ENCODE measurements around the gene TUBA1C. TPM values are rescaled to one million over a fixed set of nuclear protein-coding genes. Genes with fewer than 3 reads are reported as not detected.

The TUBA1C gene
- total and polyA plus RNA-seq, 2 of the 4 experiments (the other 2 are of a cell fraction): 1,420 to 2,555 TPM

GRCh38 chr12:49261721-49262120, 3.2 kb upstream of the TUBA1C start:
- no CpG with 5 or more reads among the region's 2 CpGs for WGBS, 2 experiments (ENCODE audit: extremely low coverage in 2 of 2, insufficient read length in 1 of 2)
- no peaks in the 10 kb centered on the region for H3K27me3 ChIP-seq (ENCODE audit: control insufficient read depth, insufficient read depth, low read length)
- no peak overlapping the region for H3K4me3 ChIP-seq (ENCODE audit: insufficient read depth, low read depth, low read length)
- H2AFZ ChIP-seq (replicated peaks; ENCODE audit: low read length, poor library complexity): no peak overlapping the region
- H3K4me2 ChIP-seq (ENCODE audit: low read depth, low read length): peak overlapping the region; percentile 41; the same call in 1 of the 2 replicates
- H3K56ac ChIP-seq (ENCODE audit: extremely low read depth, insufficient read depth, low read length): no peak overlapping the region
- 0 out of 2 replicates have a peak overlapping the region, but pooled peaks have one; percentile 15 for H4K5ac ChIP-seq (ENCODE audit: low read depth, low read length)
- H3K9me3 ChIP-seq (ENCODE audit: control insufficient read depth, insufficient read depth, low read length): no peaks in the 10 kb centered on the region
- DNase-seq: peak; percentile 83
- peaks cover 20% of the 10 kb centered on the region; the same call in 1 of the 2 replicates for H3K9me1 ChIP-seq (ENCODE audit: insufficient read depth, low read length)
- TF ChIP-seq POLR2A (IDR thresholded peaks at IDR 0.05; ENCODE audit: low read depth, low read length) (no peak), RCOR1 (IDR thresholded peaks at IDR 0.05; ENCODE audit: insufficient replicate concordance, low read length) (no peak), CEBPB (IDR thresholded peaks at IDR 0.05; ENCODE audit: low read depth, low read length) (no peak), FOS (IDR thresholded peaks at IDR 0.05; ENCODE audit: low read depth, low read length) (no peak), MXI1 (IDR thresholded peaks at IDR 0.05; ENCODE audit: borderline replicate concordance, low read depth, low read length) (no peak), NFE2L2 (IDR thresholded peaks at IDR 0.05; ENCODE audit: low read depth, low read length) (no peak), RAD21 (IDR thresholded peaks at IDR 0.05; ENCODE audit: low read length) (no peak), ELK1 (IDR thresholded peaks at IDR 0.05; ENCODE audit: borderline replicate concordance, low read depth, low read length) (no peak), MAZ (IDR thresholded peaks at IDR 0.05; ENCODE audit: borderline replicate concordance, low read depth, low read length) (no peak), USF2 (IDR thresholded peaks at IDR 0.05; ENCODE audit: low read depth, low read length) (no peak), CHD1 (IDR thresholded peaks at IDR 0.05; ENCODE audit: low read depth, low read length) (no peak), SMC3 (IDR thresholded peaks at IDR 0.05; ENCODE audit: low read depth, low read length) (no peak)
- H4K91ac ChIP-seq (ENCODE audit: insufficient read depth, low read depth, low read length): no peak overlapping the region
- CTCF ChIA-PET: interaction anchor here (0.6 kb wide), 1 partner anchor 195 kb away, joined by 3 read pairs; no protein-coding TSS in a partner anchor
- dilution Hi-C loops (cut with HindIII; ENCODE audit: low sequenced_read_pairs, unreplicated experiment) (no loop called here), in situ Hi-C loops (cut with MboI; ENCODE audit: low sequenced_read_pairs) (no loop called here), intact Hi-C loops (cut with micrococcal nuclease) (loop anchor here (10.0 kb wide), 1 partner anchor 127 kb away; the partner anchor contains the start of gene TUBA1B)
- H2AK5ac ChIP-seq (ENCODE audit: low read depth, low read length): peak overlapping the region; percentile 40
- peak overlapping the region; percentile 93 for H2BK5ac ChIP-seq (ENCODE audit: low read depth, low read length, poor library complexity, severe bottlenecking)
- H3K9ac ChIP-seq (ENCODE audit: low read depth, low read length): no peak overlapping the region
- no peak overlapping the region for H2BK20ac ChIP-seq (ENCODE audit: low read depth, low read length)
- POLR2A ChIA-PET (ENCODE audit: unreplicated experiment): interaction anchor here (1.0 kb wide), 1 partner anchor 134 kb away, joined by 3 read pairs; no protein-coding TSS in a partner anchor
- H3K4ac ChIP-seq (ENCODE audit: low read depth, low read length): peak overlapping the region; percentile 69
- H3K4me1 ChIP-seq (ENCODE audit: control insufficient read depth, insufficient read depth, low read length): peaks cover 15% of the 10 kb centered on the region
- BruUV-seq (replicated peaks): no TSS peak
- peak overlapping the region; percentile 53; the same call in 1 of the 2 replicates for H2BK120ac ChIP-seq (ENCODE audit: low read depth, low read length)
- H3K23ac ChIP-seq (ENCODE audit: low read depth, low read length): 0 out of 2 replicates have a peak overlapping the region, but pooled peaks have one; percentile 65
- no peak overlapping the region for H3K14ac ChIP-seq (replicated peaks; ENCODE audit: low read depth, low read length)
- H3K79me1 ChIP-seq (ENCODE audit: low read depth in 1 of 2, low read length in 2 of 2): peaks cover 5 to 58% of the 10 kb centered on the region in 2 experiments; a peak in 3 of 4 replicates
- no peak overlapping the region for H3K18ac ChIP-seq (ENCODE audit: low read depth, low read length)
- H3K36me3 ChIP-seq (ENCODE audit: control insufficient read depth, insufficient read depth, low read length): peaks cover 3% of the 10 kb centered on the region; the same call in 1 of the 2 replicates
- 0 out of 2 replicates have a peak, but pooled peaks have one; percentile 2 for ATAC-seq (ENCODE audit: low read depth)
- H4K20me1 ChIP-seq (ENCODE audit: insufficient read depth, low read length): peaks cover 23% of the 10 kb centered on the region
- H4K8ac ChIP-seq (ENCODE audit: low read depth in 2 of 2, low read length in 2 of 2): peak overlapping the region in 1 of 2 experiments; percentile 50; a peak in 1 of 4 replicates
- peak overlapping the region; percentile 26; the same call in 1 of the 2 replicates for H3K27ac ChIP-seq (ENCODE audit: insufficient read depth, low read length)
- H2BK15ac ChIP-seq (ENCODE audit: low read depth, low read length): peak overlapping the region; percentile 45; the same call in 1 of the 3 replicates
- H2AK9ac ChIP-seq (replicated peaks; ENCODE audit: low read depth, low read length, poor library complexity): no peak overlapping the region

Data from IMR-90 (cell line).